WTC11 (cell line): ENCODE measurements around the gene CPTP. TPM values are rescaled to one million over a fixed set of nuclear protein-coding genes. Genes with fewer than 3 reads are reported as not detected.

Source experiments
- ATAC-seq: fragments of 200-7000 bp; cut with Tn5 transposase; 2 replicates; pipeline ENCODE4 v1.10.0; 2021; ENCODE audit warnings: mild to moderate bottlenecking, moderate library complexity
- CTCF ChIA-PET: fragments of 300-600 bp; sonication (Branson Sonifier 250); formaldehyde crosslinking; loops from one replicate; lab custom pipeline; 2021; ENCODE audit warnings: antibody characterized with exemption; lab: Charles Lee
- POLR2A ChIA-PET: fragments of 350-600 bp; sonication (Branson Sonifier 250); formaldehyde crosslinking; loops from one replicate; lab custom pipeline; 2021; ENCODE audit warnings: antibody characterized with exemption; lab: Charles Lee
- DNase-seq: peaks from one replicate; pipeline ENCODE4 v3.0.0; 2021; ENCODE audit warnings: low spot score
- H3K27ac Mint-ChIP-seq: 2 replicates; pipeline ENCODE4 v1.8.0; 2021; ENCODE audit warnings: mixed read lengths
- H3K27me3 Mint-ChIP-seq: 2 replicates; pipeline ENCODE4 v1.8.0; 2021; ENCODE audit warnings: low read depth, mild to moderate bottlenecking, moderate library complexity, mixed read lengths
- H3K36me3 Mint-ChIP-seq: 2 replicates; pipeline ENCODE4 v1.8.0; 2021; ENCODE audit warnings: mixed read lengths
- H3K4me1 Mint-ChIP-seq: 2 replicates; pipeline ENCODE4 v1.8.0; 2022; ENCODE audit warnings: mixed read lengths
- H3K4me3 Mint-ChIP-seq: 2 replicates; pipeline ENCODE4 v1.8.0; 2021; ENCODE audit warnings: mild to moderate bottlenecking, moderate library complexity, mixed read lengths
- H3K9me3 Mint-ChIP-seq: 2 replicates; pipeline ENCODE4 v1.8.0; 2021; ENCODE audit warnings: mixed read lengths
- ELF4 ChIP-seq: sonication (generic); formaldehyde crosslinking; IDR thresholded peaks from 2 replicates; pipeline ENCODE4 v1.8.1; 2022; ENCODE audit warnings: low read depth, mild to moderate bottlenecking, moderate library complexity, missing genetic modification reagents
- ESRRA ChIP-seq: sonication (generic); formaldehyde crosslinking; IDR thresholded peaks from 2 replicates; pipeline ENCODE4 v1.8.1; 2022; ENCODE audit warnings: mild to moderate bottlenecking, missing genetic modification reagents, borderline replicate concordance
- FOXJ3 ChIP-seq: sonication (generic); formaldehyde crosslinking; IDR thresholded peaks from 2 replicates; pipeline ENCODE4 v1.9.0; 2021; ENCODE audit warnings: missing genetic modification reagents, mild to moderate bottlenecking, borderline replicate concordance
- FOXK1 ChIP-seq: sonication (generic); formaldehyde crosslinking; IDR thresholded peaks from 2 replicates; pipeline ENCODE4 v1.8.0; 2022; ENCODE audit warnings: mild to moderate bottlenecking, moderate library complexity, missing genetic modification reagents
- GTF2I ChIP-seq: fragments of 250-450 bp; sonication (Bioruptor Pico); conservative IDR thresholded peaks from 2 replicates; pipeline ENCODE4 v1.4.0; 2021; ENCODE audit warnings: mild to moderate bottlenecking
- JUN ChIP-seq: sonication (generic); formaldehyde crosslinking; IDR thresholded peaks from 2 replicates; pipeline ENCODE4 v1.8.0; 2023; ENCODE audit warnings: mild to moderate bottlenecking, missing genetic modification reagents
- MYBL2 ChIP-seq: sonication (generic); formaldehyde crosslinking; IDR thresholded peaks from 2 replicates; pipeline ENCODE4 v1.8.1; 2023; ENCODE audit warnings: mild to moderate bottlenecking, moderate library complexity, missing genetic modification reagents
- NFYB ChIP-seq: sonication (generic); formaldehyde crosslinking; conservative IDR thresholded peaks from 2 replicates; pipeline ENCODE4 v1.8.0; 2022; ENCODE audit warnings: low read depth, missing genetic modification reagents
- NR1H2 ChIP-seq: sonication (generic); formaldehyde crosslinking; IDR thresholded peaks from 2 replicates; pipeline ENCODE4 v1.9.0; 2021; ENCODE audit warnings: mild to moderate bottlenecking, moderate library complexity, missing genetic modification reagents
- PRRX2 ChIP-seq: fragments of 250-450 bp; sonication (Bioruptor Pico); IDR thresholded peaks from 2 replicates; pipeline ENCODE4 v1.8.0; 2021; ENCODE audit warnings: mild to moderate bottlenecking
- ZNF219 ChIP-seq: sonication (generic); formaldehyde crosslinking; IDR thresholded peaks from 2 replicates; pipeline ENCODE4 v1.8.0; 2023; ENCODE audit warnings: missing genetic modification reagents, mild to moderate bottlenecking, borderline replicate concordance
- ZNF232 ChIP-seq: sonication (generic); formaldehyde crosslinking; IDR thresholded peaks from 2 replicates; pipeline ENCODE4 v1.8.0; 2022; ENCODE audit warnings: mild to moderate bottlenecking, missing genetic modification reagents
- ZNF416 ChIP-seq: fragments of 250-450 bp; sonication (Bioruptor Pico); IDR thresholded peaks from 2 replicates; pipeline ENCODE4 v1.9.0; 2021; ENCODE audit warnings: mild to moderate bottlenecking, inconsistent platforms
- total RNA-seq: library from RNA; stranded (reverse); gene quantifications from 3 replicates; pipeline ENCODE4 v1.2.3, GENCODE V29; 2021
- TF ChIP-seq, protein P1 (sequence below): fragments of 200-600 bp; IDR thresholded peaks from 2 replicates; pipeline ENCODE4 v1.8.0; 2022; ENCODE audit warnings: antibody characterized with exemption
- TF ChIP-seq, protein P2 (sequence below): fragments of 250-450 bp; sonication (Bioruptor Pico); IDR thresholded peaks from 2 replicates; pipeline ENCODE4 v1.9.0; 2021; ENCODE audit warnings: mild to moderate bottlenecking, borderline replicate concordance
- TF ChIP-seq, protein P3 (sequence below): sonication (generic); formaldehyde crosslinking; IDR thresholded peaks from 2 replicates; pipeline ENCODE4 v1.8.0; 2022; ENCODE audit warnings: mild to moderate bottlenecking, missing genetic modification reagents
- TF ChIP-seq, protein P4 (sequence below): sonication (generic); formaldehyde crosslinking; IDR thresholded peaks from 2 replicates; pipeline ENCODE4 v1.8.1; 2022; ENCODE audit warnings: mild to moderate bottlenecking, missing genetic modification reagents, moderate library complexity, borderline replicate concordance

CPTP gene
- total RNA-seq, 1 experiment from 2014 or later: 14.4 TPM

DNA sequence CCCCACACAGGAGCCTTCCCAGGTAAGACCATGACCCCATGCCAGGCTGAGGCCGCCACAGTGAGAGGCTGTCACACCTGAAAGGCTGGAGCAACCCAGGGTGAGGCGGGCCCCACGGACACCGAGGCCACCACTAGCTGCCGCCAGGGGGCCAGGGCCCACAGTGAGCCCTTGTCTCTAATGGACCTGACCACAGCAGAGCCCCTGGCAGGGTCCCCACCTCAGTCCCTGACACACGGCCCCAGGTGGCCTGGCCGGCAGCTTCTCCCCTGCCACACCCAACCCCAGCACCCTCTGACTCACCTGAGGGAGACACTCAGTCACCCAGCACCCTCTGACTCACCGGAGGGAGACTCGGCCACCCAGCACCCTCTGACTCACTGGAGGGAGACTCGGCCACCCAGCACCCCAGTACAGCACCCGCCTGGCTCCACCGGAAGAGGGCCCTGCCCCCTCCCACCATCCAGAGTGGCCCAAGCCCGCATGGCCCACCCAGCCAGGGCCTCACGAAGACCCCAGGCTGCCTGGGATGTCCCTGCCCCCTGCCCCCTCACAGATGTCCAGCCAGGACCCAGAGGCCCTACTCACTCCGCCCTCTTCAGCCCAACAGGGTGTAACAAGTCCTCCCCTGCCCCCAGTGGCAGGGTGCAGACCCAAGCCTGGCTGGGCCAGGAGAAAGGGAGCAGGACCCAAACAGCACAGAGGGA lies 20.2 kb downstream of the CPTP start:
- H3K27me3 Mint-ChIP-seq: no peaks in the 10 kb centered on the region
- H3K9me3 Mint-ChIP-seq: peaks cover 8% of the 10 kb centered on the region
- H3K4me3 Mint-ChIP-seq: no peak overlapping the region
- peaks cover 7% of the 10 kb centered on the region for H3K4me1 Mint-ChIP-seq
- ATAC-seq: peak; percentile 8
- no peak for TF ChIP-seq JUN (CRISPR knock-in tag)
- TF ChIP-seq, protein P1, sequence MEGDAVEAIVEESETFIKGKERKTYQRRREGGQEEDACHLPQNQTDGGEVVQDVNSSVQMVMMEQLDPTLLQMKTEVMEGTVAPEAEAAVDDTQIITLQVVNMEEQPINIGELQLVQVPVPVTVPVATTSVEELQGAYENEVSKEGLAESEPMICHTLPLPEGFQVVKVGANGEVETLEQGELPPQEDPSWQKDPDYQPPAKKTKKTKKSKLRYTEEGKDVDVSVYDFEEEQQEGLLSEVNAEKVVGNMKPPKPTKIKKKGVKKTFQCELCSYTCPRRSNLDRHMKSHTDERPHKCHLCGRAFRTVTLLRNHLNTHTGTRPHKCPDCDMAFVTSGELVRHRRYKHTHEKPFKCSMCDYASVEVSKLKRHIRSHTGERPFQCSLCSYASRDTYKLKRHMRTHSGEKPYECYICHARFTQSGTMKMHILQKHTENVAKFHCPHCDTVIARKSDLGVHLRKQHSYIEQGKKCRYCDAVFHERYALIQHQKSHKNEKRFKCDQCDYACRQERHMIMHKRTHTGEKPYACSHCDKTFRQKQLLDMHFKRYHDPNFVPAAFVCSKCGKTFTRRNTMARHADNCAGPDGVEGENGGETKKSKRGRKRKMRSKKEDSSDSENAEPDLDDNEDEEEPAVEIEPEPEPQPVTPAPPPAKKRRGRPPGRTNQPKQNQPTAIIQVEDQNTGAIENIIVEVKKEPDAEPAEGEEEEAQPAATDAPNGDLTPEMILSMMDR: peak; percentile 35; the same call in 1 of the 2 replicates
- ChIA-PET CTCF (interaction anchor here (0.8 to 1.4 kb wide), 8 partner anchors 9 to 159 kb away, joined by 3 to 5 read pairs (median 3); partner anchors contain the start of gene CCNL2), POLR2A (no interaction called here)
- no peak overlapping the region for H3K27ac Mint-ChIP-seq
- H3K36me3 Mint-ChIP-seq: peaks cover 14% of the 10 kb centered on the region
- peak; percentile 52 for DNase-seq

DNA sequence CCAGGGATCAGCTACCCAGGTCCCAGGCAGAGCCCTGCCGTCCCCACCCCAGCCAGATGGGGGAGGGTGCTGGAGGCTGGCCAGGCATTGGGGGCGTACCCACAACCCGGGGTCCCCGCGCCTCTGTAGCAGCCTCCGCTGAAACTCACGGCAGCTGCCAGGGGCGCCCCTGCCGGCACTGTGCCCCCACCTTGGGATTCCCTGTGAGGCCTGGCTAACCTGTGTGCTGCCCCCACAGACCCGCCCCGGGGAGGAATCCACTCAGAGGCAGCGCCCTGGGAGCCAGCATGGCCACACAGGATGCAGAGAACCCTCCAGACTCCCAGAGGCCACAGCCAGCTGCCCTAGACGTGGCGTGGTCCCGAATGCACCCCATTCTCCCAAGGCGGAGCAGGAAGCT lies 20.8 kb downstream of the CPTP start:
- DNase-seq (no peak), ATAC-seq (no peak)
- TF ChIP-seq, protein P2, sequence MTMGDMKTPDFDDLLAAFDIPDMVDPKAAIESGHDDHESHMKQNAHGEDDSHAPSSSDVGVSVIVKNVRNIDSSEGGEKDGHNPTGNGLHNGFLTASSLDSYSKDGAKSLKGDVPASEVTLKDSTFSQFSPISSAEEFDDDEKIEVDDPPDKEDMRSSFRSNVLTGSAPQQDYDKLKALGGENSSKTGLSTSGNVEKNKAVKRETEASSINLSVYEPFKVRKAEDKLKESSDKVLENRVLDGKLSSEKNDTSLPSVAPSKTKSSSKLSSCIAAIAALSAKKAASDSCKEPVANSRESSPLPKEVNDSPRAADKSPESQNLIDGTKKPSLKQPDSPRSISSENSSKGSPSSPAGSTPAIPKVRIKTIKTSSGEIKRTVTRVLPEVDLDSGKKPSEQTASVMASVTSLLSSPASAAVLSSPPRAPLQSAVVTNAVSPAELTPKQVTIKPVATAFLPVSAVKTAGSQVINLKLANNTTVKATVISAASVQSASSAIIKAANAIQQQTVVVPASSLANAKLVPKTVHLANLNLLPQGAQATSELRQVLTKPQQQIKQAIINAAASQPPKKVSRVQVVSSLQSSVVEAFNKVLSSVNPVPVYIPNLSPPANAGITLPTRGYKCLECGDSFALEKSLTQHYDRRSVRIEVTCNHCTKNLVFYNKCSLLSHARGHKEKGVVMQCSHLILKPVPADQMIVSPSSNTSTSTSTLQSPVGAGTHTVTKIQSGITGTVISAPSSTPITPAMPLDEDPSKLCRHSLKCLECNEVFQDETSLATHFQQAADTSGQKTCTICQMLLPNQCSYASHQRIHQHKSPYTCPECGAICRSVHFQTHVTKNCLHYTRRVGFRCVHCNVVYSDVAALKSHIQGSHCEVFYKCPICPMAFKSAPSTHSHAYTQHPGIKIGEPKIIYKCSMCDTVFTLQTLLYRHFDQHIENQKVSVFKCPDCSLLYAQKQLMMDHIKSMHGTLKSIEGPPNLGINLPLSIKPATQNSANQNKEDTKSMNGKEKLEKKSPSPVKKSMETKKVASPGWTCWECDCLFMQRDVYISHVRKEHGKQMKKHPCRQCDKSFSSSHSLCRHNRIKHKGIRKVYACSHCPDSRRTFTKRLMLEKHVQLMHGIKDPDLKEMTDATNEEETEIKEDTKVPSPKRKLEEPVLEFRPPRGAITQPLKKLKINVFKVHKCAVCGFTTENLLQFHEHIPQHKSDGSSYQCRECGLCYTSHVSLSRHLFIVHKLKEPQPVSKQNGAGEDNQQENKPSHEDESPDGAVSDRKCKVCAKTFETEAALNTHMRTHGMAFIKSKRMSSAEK: no peak
- TF ChIP-seq FOXJ3 (CRISPR knock-in tag): no peak
- no peak for TF ChIP-seq ZNF232 (CRISPR knock-in tag)
- TF ChIP-seq, protein P1: no peak
- TF ChIP-seq ELF4 (CRISPR knock-in tag): no peak
- TF ChIP-seq JUN (CRISPR knock-in tag): no peak
- TF ChIP-seq, protein P3, sequence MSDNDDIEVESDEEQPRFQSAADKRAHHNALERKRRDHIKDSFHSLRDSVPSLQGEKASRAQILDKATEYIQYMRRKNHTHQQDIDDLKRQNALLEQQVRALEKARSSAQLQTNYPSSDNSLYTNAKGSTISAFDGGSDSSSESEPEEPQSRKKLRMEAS (CRISPR knock-in tag): no peak
- TF ChIP-seq NFYB (CRISPR knock-in tag): no peak
- no peak for TF ChIP-seq MYBL2 (CRISPR knock-in tag)
- TF ChIP-seq FOXK1 (CRISPR knock-in tag): no peak
- Mint-ChIP-seq H3K9me3 (peaks cover 8% of the 10 kb centered on the region), H3K4me3 (no peak overlapping the region), H3K27ac (no peak overlapping the region), H3K4me1 (peaks cover 7% of the 10 kb centered on the region), H3K36me3 (peaks cover 13% of the 10 kb centered on the region), H3K27me3 (no peaks in the 10 kb centered on the region)
- POLR2A ChIA-PET: no interaction called here
- CTCF ChIA-PET: interaction anchor here (0.8 to 1.4 kb wide), 5 partner anchors 8 to 159 kb away, joined by 3 to 4 read pairs (median 3); no protein-coding TSS in a partner anchor

DNA sequence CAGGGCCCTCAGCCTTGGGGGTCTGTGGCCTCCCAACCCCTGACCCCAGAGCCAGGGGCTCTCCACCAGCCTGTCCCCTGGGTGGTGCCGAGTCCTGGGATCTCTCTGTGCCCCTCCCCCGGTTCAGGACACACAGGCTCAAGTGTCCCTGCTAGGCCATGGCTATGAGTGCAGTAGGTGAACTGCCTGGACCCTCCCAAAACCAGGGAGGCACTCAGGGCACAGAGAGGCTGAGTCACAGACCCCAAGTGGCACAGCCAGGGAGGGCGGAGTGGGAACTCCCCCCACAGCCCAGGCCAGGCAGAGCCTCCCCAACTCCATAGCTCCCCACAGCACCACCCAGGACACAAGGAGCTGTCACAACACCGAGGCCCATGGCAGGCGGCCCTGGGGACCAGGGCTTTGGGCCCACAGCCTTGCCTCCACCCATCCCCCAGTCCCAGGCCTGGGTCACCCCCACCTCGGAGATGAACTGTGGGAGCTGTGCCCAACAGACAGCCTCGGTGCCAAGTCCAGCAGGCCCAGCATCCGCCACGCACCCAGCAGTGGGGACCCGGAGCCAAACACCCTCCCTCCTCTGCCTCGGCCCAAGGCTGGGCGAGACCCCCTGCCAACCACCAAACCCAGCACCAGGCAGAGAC lies 21.4 kb downstream of the CPTP start:
- H3K27ac Mint-ChIP-seq: no peak overlapping the region
- H3K36me3 Mint-ChIP-seq: peaks cover 7% of the 10 kb centered on the region
- peaks cover 5% of the 10 kb centered on the region for H3K9me3 Mint-ChIP-seq
- POLR2A ChIA-PET: no interaction called here
- no peaks in the 10 kb centered on the region for H3K27me3 Mint-ChIP-seq
- H3K4me3 Mint-ChIP-seq: no peak overlapping the region
- DNase-seq: no peak
- H3K4me1 Mint-ChIP-seq: peaks cover 7% of the 10 kb centered on the region
- no peak for ATAC-seq
- CTCF ChIA-PET: interaction anchor here (1.0 to 1.4 kb wide), 4 partner anchors 8 to 158 kb away, joined by 3 read pairs; no protein-coding TSS in a partner anchor
- no peak for TF ChIP-seq NR1H2 (CRISPR knock-in tag)
- TF ChIP-seq ESRRA (CRISPR knock-in tag): no peak
- no peak for TF ChIP-seq GTF2I (CRISPR knock-in tag)
- TF ChIP-seq, protein P4, sequence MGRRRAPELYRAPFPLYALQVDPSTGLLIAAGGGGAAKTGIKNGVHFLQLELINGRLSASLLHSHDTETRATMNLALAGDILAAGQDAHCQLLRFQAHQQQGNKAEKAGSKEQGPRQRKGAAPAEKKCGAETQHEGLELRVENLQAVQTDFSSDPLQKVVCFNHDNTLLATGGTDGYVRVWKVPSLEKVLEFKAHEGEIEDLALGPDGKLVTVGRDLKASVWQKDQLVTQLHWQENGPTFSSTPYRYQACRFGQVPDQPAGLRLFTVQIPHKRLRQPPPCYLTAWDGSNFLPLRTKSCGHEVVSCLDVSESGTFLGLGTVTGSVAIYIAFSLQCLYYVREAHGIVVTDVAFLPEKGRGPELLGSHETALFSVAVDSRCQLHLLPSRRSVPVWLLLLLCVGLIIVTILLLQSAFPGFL (CRISPR knock-in tag): no peak
- TF ChIP-seq PRRX2 (CRISPR knock-in tag): no peak
- no peak for TF ChIP-seq ZNF416 (CRISPR knock-in tag)
- no peak for TF ChIP-seq ZNF219 (CRISPR knock-in tag)
